ENCODE measurements around the gene IQGAP3. TPM values are rescaled to one million over a fixed set of nuclear protein-coding genes. Genes with fewer than 3 reads are reported as not detected.

The IQGAP3 gene
- total RNA-seq, 6 donors from 2014 or later = under 0.01 to 16.0 (median 2.2) TPM

DNA sequence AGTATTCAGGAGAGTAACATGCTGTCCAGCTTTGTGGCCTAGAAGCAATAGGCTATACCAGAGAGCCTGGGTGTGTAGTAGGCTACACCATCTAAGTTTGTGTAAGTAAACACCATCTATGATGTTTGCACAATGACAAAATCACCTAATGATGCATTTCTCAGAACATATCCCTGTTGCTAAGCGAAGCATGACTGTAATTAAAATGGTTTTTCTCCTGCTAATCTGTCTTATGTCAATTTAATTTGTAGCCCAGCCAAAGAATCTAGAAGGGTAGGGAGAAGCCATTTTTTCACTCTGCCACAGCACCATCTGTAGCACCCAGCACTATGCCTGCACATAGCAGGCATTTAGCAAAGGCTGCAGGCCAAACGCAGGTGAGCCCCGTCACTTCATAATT, 5.2 kb upstream of the IQGAP3 start:
- Histone ChIP-seq H3K9me3 (no peaks in the 10 kb centered on the region), H3K27ac (no peak overlapping the region), H3K4me1 (peaks cover 0 to 3% (median 2%) of the 10 kb centered on the region in 4 donors), H3K4me3 (no peak overlapping the region), H3K27me3 (no peaks in the 10 kb centered on the region), H3K36me3 (no peaks in the 10 kb centered on the region)
- no peak for TF ChIP-seq POLR2AphosphoS5 (IDR thresholded peaks at IDR 0.05)
- TF ChIP-seq EP300 (IDR thresholded peaks at IDR 0.05) = no peak
- TF ChIP-seq, protein P1, sequence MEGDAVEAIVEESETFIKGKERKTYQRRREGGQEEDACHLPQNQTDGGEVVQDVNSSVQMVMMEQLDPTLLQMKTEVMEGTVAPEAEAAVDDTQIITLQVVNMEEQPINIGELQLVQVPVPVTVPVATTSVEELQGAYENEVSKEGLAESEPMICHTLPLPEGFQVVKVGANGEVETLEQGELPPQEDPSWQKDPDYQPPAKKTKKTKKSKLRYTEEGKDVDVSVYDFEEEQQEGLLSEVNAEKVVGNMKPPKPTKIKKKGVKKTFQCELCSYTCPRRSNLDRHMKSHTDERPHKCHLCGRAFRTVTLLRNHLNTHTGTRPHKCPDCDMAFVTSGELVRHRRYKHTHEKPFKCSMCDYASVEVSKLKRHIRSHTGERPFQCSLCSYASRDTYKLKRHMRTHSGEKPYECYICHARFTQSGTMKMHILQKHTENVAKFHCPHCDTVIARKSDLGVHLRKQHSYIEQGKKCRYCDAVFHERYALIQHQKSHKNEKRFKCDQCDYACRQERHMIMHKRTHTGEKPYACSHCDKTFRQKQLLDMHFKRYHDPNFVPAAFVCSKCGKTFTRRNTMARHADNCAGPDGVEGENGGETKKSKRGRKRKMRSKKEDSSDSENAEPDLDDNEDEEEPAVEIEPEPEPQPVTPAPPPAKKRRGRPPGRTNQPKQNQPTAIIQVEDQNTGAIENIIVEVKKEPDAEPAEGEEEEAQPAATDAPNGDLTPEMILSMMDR (IDR thresholded peaks at IDR 0.05) = no peak
- TF ChIP-seq POLR2A (IDR thresholded peaks at IDR 0.05) = no peak
- 93 to 94% methylated on average over 3 of the region's 3 CpGs for WGBS, 2 donors
- ATAC-seq (ENCODE audit: low FRiP score in 2 of 2) (no peak), DNase-seq (no peak)

DNA sequence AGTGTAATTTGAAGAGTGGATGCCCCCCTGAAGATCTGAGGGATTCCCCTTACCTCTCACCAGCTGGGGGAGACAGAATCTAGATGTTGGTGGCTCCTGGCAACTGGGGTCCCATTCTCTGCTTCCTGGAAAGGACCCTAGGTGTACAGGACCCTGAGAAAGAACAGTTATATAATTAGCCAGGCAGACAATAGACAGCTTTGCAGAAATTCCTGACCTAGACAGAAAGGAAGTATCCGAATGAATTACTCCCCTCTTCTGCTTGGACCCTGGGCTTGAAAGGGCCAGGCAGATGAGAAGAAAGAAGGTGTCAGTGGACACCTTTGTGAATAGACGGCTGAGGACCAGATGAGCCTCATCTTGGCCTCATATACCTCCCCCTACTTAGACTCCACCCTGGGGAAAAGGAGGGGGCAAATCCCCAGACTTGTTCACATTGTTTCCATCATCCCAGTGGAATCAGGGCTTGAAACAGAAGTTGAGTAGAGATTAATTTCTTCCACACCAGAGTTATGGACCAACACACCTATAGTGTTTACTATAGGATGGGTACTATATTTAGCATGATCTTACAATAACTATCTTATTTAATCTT, 1.8 kb upstream of the IQGAP3 start:
- H3K4me1 ChIP-seq = peaks cover 5 to 14% (median 11%) of the 10 kb centered on the region in 4 donors
- H3K27ac ChIP-seq = no peak overlapping the region
- WGBS, 2 donors = 57 to 62% methylated on average over 2 of the region's 2 CpGs
- H3K9me3 ChIP-seq = no peaks in the 10 kb centered on the region
- TF ChIP-seq EP300 (IDR thresholded peaks at IDR 0.05) = no peak
- TF ChIP-seq POLR2AphosphoS5 (IDR thresholded peaks at IDR 0.05) = no peak
- TF ChIP-seq, protein P1 (IDR thresholded peaks at IDR 0.05) = no peak
- no peak for TF ChIP-seq POLR2A (IDR thresholded peaks at IDR 0.05)
- no peaks in the 10 kb centered on the region for H3K27me3 ChIP-seq
- no peak for DNase-seq
- no peaks in the 10 kb centered on the region for H3K36me3 ChIP-seq
- ATAC-seq (ENCODE audit: low FRiP score in 2 of 2) = no peak
- no peak overlapping the region for H3K4me3 ChIP-seq

DNA sequence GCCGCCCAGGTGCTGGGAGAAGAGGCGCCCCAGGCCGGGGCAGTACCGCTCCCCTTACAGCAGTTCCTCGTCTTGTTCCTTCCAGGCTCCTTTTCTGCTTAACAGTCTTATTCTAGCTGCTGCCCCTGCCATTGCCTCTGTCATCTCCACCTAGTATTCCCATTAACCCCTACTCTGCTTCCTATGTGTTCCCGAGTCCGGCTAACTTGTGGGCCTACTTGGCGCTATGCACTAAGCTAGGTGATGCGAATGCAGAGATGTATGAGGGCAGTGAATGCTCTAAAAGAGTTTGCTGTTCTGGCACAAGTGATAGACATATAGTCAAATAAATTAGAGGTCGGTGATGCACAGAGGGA, 276 bp upstream of the IQGAP3 start:
- H3K4me1 ChIP-seq = peaks cover 5 to 14% (median 11%) of the 10 kb centered on the region in 4 donors
- no peaks in the 10 kb centered on the region for H3K27me3 ChIP-seq
- TF ChIP-seq EP300 (IDR thresholded peaks at IDR 0.05) = no peak
- TF ChIP-seq, protein P1 (IDR thresholded peaks at IDR 0.05) = peak in 1 of 6 experiments; percentile 24
- H3K9me3 ChIP-seq = no peaks in the 10 kb centered on the region
- 33 to 41% methylated on average over 10 of the region's 10 CpGs for WGBS, 2 donors
- no peaks in the 10 kb centered on the region for H3K36me3 ChIP-seq
- DNase-seq = no peak
- ATAC-seq (ENCODE audit: low FRiP score in 2 of 2) = no peak
- no peak overlapping the region for H3K27ac ChIP-seq
- H3K4me3 ChIP-seq = peak overlapping the region in 3 of 4 donors; percentile 33 to 53 (median 42)

- Histone ChIP-seq H3K4me3 (peak overlapping the region in 2 of 4 donors; percentile 33 to 53), H3K9me3 (no peaks in the 10 kb centered on the region), H3K27me3 (no peaks in the 10 kb centered on the region), H3K27ac (no peak overlapping the region), H3K4me1 (peaks cover 5 to 14% (median 11%) of the 10 kb centered on the region in 4 donors), H3K36me3 (no peaks in the 10 kb centered on the region)
- WGBS, 2 donors = 5 to 11% methylated on average over 4 of the region's 4 CpGs
- TF ChIP-seq EP300 (IDR thresholded peaks at IDR 0.05) (no peak), POLR2AphosphoS5 (IDR thresholded peaks at IDR 0.05) (no peak), POLR2A (IDR thresholded peaks at IDR 0.05) (no peak)
- TF ChIP-seq, protein P1 (IDR thresholded peaks at IDR 0.05) = no peak
- DNase-seq (no peak), ATAC-seq (ENCODE audit: low FRiP score in 2 of 2) (peak; percentile 36 to 37)
Observed at GRCh38 chr1:156571261-156571852, 1.0 kb downstream of the IQGAP3 start.

- peaks cover 0 to 1% (median 0%) of the 10 kb centered on the region in 4 donors for H3K4me1 ChIP-seq
- no peaks in the 10 kb centered on the region for H3K9me3 ChIP-seq
- ATAC-seq (ENCODE audit: low FRiP score in 2 of 2) (no peak), DNase-seq (no peak)
- 88 to 90% methylated on average over 4 of the region's 4 CpGs for WGBS, 2 donors
- H3K4me3 ChIP-seq = no peak overlapping the region
- no peak for TF ChIP-seq EP300 (IDR thresholded peaks at IDR 0.05)
- TF ChIP-seq, protein P1 (IDR thresholded peaks at IDR 0.05) = no peak
- no peak for TF ChIP-seq POLR2AphosphoS5 (IDR thresholded peaks at IDR 0.05)
- TF ChIP-seq POLR2A (IDR thresholded peaks at IDR 0.05) = no peak
- H3K27ac ChIP-seq = no peak overlapping the region
- H3K36me3 ChIP-seq = no peaks in the 10 kb centered on the region
- H3K27me3 ChIP-seq = no peaks in the 10 kb centered on the region
Observed at GRCh38 chr1:156566436-156566835, 5.9 kb downstream of the IQGAP3 start.
